Measurements from ENCODE around the gene GAL3ST1. TPM values are rescaled to one million over a fixed set of nuclear protein-coding genes. Genes with fewer than 3 reads are reported as not detected.

Gene GAL3ST1
- total RNA-seq, 3 donors from 2014 or later = 7.9 to 15.9 (median 10.1) TPM

DNA sequence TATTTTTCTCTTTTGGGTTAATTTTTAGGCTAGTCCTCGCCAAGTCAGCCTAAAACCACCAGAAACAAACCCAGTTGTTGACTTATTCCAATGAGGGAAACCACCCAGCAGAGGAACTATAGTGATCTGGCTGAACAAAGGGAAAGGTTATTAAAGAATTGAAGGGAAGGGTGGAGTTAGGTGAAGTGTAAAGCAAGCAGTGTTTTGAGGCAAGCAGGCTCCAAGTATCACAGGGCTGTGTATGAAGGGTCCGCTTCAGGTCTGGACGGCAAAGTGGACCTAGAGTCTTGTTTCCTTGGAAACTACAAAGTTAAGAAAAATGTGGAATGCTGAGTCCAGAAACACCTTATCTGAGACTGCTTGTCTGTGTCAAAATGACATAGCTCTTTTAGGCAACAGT is 29.3 kb upstream of the GAL3ST1 start:
- H3K4me3 ChIP-seq = no peak overlapping the region
- ATAC-seq = peak; percentile 13
- no peaks in the 10 kb centered on the region for H3K36me3 ChIP-seq (ENCODE audit: low read depth)
- TF ChIP-seq, protein P1, sequence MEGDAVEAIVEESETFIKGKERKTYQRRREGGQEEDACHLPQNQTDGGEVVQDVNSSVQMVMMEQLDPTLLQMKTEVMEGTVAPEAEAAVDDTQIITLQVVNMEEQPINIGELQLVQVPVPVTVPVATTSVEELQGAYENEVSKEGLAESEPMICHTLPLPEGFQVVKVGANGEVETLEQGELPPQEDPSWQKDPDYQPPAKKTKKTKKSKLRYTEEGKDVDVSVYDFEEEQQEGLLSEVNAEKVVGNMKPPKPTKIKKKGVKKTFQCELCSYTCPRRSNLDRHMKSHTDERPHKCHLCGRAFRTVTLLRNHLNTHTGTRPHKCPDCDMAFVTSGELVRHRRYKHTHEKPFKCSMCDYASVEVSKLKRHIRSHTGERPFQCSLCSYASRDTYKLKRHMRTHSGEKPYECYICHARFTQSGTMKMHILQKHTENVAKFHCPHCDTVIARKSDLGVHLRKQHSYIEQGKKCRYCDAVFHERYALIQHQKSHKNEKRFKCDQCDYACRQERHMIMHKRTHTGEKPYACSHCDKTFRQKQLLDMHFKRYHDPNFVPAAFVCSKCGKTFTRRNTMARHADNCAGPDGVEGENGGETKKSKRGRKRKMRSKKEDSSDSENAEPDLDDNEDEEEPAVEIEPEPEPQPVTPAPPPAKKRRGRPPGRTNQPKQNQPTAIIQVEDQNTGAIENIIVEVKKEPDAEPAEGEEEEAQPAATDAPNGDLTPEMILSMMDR (IDR thresholded peaks at IDR 0.05) = no peak
- no peak for DNase-seq
- no peaks in the 10 kb centered on the region for H3K9me3 ChIP-seq
- peaks cover 43% of the 10 kb centered on the region for H3K4me1 ChIP-seq (ENCODE audit: low read depth)
- intact Hi-C loops (cut with DNase I, micrococcal nuclease) = no loop called here

DNA sequence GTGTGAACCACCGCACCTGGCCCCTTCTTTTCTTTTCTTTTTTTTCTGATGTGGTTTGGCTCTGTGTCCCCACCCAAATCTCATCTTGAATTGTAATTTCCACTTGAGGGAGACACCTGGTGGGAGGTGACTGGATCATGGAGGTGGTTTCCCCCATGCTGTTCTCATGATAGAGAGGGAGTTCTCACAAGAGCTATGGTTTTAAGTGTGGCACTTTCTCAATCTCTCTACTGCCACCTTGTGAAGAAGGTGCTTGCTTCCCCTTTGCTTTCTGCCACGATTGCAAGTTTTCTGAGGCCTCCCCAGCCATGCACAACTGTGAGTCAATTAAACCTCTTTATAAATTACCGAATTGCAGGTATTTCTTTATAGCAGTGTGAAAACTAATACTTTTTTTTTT is 27.6 kb upstream of the GAL3ST1 start:
- intact Hi-C loops (cut with DNase I, micrococcal nuclease) = no loop called here
- no peaks in the 10 kb centered on the region for H3K36me3 ChIP-seq (ENCODE audit: low read depth)
- no peaks in the 10 kb centered on the region for H3K9me3 ChIP-seq
- H3K4me3 ChIP-seq = no peak overlapping the region
- ATAC-seq = peak; percentile 53
- DNase-seq = no peak
- H3K4me1 ChIP-seq (ENCODE audit: low read depth) = peaks cover 27% of the 10 kb centered on the region
- TF ChIP-seq, protein P1 (IDR thresholded peaks at IDR 0.05) = no peak

DNA sequence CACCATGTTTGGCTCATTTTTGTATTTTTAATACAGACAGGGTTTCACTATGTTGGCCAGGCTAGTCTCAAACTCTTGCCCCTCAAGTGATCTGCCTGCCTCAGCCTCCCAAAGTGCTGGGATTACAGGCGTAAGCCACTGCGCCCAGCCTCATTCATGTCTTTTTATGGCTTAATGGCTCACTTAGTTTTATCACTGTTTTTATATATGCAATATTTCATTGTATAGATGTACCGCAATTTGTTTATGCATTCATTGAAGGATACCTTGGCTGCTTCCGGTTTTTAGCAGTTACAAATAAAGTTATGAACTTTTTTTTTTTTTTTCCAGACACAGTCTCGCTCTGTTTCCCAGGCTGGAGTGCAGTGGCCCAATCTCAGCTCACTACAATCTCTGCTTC is 27.0 kb upstream of the GAL3ST1 start:
- intact Hi-C loops (cut with DNase I, micrococcal nuclease) = no loop called here
- peak; percentile 77 for ATAC-seq
- H3K9me3 ChIP-seq = no peaks in the 10 kb centered on the region
- DNase-seq = no peak
- TF ChIP-seq, protein P1 (IDR thresholded peaks at IDR 0.05) = no peak
- H3K4me3 ChIP-seq = no peak overlapping the region
- H3K36me3 ChIP-seq (ENCODE audit: low read depth) = no peaks in the 10 kb centered on the region
- peaks cover 27% of the 10 kb centered on the region for H3K4me1 ChIP-seq (ENCODE audit: low read depth)

DNA sequence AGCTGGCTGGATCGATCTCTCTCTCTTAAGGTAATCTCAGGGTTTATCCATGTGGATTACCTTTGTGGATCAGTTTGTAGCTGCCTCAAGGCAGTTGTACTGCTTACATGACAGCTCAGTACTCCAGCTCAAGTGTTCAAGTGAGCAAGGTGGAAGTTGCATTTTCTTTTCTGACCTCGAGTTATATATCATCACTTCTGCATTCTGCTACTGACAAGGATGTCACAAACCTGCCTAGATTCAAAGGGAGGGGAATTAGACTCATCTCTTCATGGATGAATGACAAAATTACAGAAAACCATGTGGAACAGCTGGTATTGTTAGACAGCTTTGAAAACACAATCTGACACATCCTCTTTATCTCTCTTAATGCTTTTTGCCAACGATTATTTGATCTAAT is 26.5 kb upstream of the GAL3ST1 start:
- DNase-seq = no peak
- TF ChIP-seq, protein P1 (IDR thresholded peaks at IDR 0.05) = no peak
- H3K4me3 ChIP-seq = no peak overlapping the region
- H3K9me3 ChIP-seq = no peaks in the 10 kb centered on the region
- ATAC-seq = no peak
- intact Hi-C loops (cut with DNase I, micrococcal nuclease) = no loop called here
- H3K36me3 ChIP-seq (ENCODE audit: low read depth) = no peaks in the 10 kb centered on the region
- H3K4me1 ChIP-seq (ENCODE audit: low read depth) = peaks cover 22% of the 10 kb centered on the region

DNA sequence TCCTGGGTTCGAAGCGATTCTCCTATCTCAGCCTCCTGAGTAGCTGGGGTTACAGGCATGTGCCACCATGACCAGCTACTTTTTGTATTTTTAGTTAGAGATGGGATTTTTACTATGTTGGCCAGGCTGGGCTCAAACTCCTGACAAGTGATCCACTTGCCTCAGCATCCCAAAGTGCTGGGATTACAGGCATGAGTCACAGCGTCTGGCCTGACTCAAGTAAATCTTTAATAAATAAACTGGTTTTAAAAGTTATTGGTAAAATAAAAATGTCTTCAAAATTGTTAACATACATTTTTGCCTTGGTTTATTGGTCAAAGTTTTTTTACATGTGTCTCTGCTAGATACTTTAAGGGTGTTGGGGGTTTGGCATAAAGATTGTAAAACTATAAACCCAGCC is 24.5 kb upstream of the GAL3ST1 start:
- H3K9me3 ChIP-seq = no peaks in the 10 kb centered on the region
- H3K36me3 ChIP-seq (ENCODE audit: low read depth) = no peaks in the 10 kb centered on the region
- H3K4me1 ChIP-seq (ENCODE audit: low read depth) = peaks cover 11% of the 10 kb centered on the region
- intact Hi-C loops (cut with DNase I, micrococcal nuclease) = no loop called here
- ATAC-seq = no peak
- TF ChIP-seq, protein P1 (IDR thresholded peaks at IDR 0.05) = no peak
- no peak for DNase-seq
- no peak overlapping the region for H3K4me3 ChIP-seq

DNA sequence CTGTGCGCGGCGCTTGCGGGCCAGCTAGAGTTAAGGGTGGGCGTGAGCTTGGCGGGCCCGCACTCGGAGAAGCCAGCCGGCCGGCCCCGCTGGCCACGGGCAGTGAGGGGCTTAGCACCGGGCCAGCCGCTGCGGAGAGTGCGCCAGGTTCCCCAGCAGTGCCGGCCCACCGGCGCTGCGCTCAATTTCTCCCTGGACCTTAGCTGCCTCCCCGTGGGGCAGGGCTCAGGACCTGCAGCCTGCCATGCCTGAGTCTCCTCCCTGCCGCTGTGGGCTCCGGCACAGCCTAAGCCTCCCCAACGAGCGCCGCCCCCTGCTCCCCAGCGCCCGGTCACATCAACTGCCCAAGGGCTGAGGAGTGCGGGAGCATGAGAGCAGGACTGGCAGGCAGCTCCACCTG is 22.4 kb upstream of the GAL3ST1 start:
- H3K4me3 ChIP-seq = no peak overlapping the region
- no peaks in the 10 kb centered on the region for H3K36me3 ChIP-seq (ENCODE audit: low read depth)
- TF ChIP-seq, protein P1 (IDR thresholded peaks at IDR 0.05) = no peak
- DNase-seq = no peak
- intact Hi-C loops (cut with DNase I, micrococcal nuclease) = no loop called here
- ATAC-seq = no peak
- peaks cover 3% of the 10 kb centered on the region for H3K4me1 ChIP-seq (ENCODE audit: low read depth)
- H3K9me3 ChIP-seq = no peaks in the 10 kb centered on the region

Measured in mucosa of descending colon (tissue), 3 donors.